CD14-positive monocyte (primary cell): ENCODE data around the gene SS18L1. TPM values are rescaled to one million over a fixed set of nuclear protein-coding genes. Genes with fewer than 3 reads are reported as not detected.

Source experiments
- DNase-seq, 3 donors: peaks; one replicate each; pipeline ENCODE4 v3.0.0-alpha.2; 2011 to 2022
- H2AFZ ChIP-seq: 2 replicates; pipeline ENCODE4 v1.6.0; 2012; ENCODE audit warnings: mild to moderate bottlenecking, low read depth, low read length, inconsistent platforms; ENCODE audit not compliant: insufficient read depth, poor library complexity, severe bottlenecking
- H3K27ac ChIP-seq, 2 donors: 1 replicate in 1 of 2; 2 replicates in 1 of 2; pipeline ENCODE4 v1.5.1; 2012 to 2013; ENCODE audit warnings: low read length in 2 of 2, control low read depth in 1 of 2, inconsistent platforms in 1 of 2, low read depth in 1 of 2, mild to moderate bottlenecking in 1 of 2
- H3K27me3 ChIP-seq, 2 donors: one replicate each; pipeline versions ENCODE4 v1.6.0 to v1.6.1; 2011 to 2013; ENCODE audit warnings: low read length in 2 of 2; ENCODE audit not compliant: control insufficient read depth in 2 of 2, insufficient read depth in 2 of 2
- H3K36me3 ChIP-seq, 2 donors: replicated peaks in 1 of 2; 1 replicate in 1 of 2; 2 replicates in 1 of 2; pipeline versions ENCODE4 v1.5.1 to v1.6.1; 2012 to 2013; ENCODE audit warnings: low read length in 2 of 2, control low read depth in 1 of 2, inconsistent platforms in 1 of 2, mild to moderate bottlenecking in 1 of 2; ENCODE audit not compliant: insufficient read depth in 2 of 2, control insufficient read depth in 1 of 2
- H3K4me1 ChIP-seq, 2 donors: 1 replicate in 1 of 2; 2 replicates in 1 of 2; pipeline versions ENCODE4 v1.5.1 to v1.6.1; 2012 to 2013; ENCODE audit warnings: low read length in 2 of 2, control low read depth in 1 of 2, inconsistent platforms in 1 of 2, mild to moderate bottlenecking in 1 of 2, moderate library complexity in 1 of 2; ENCODE audit not compliant: insufficient read depth in 2 of 2, control insufficient read depth in 1 of 2
- H3K4me2 ChIP-seq: replicated peaks from 2 replicates; pipeline ENCODE3; 2012; ENCODE audit warnings: low read length, moderate library complexity, mild to moderate bottlenecking; ENCODE audit not compliant: poor library complexity, severe bottlenecking; ENCODE audit errors: extremely low read depth
- H3K4me3 ChIP-seq, 3 experiments: fragments of 200-600 bp in 1 of 3; sonication (generic) in 1 of 3; replicated peaks in 1 of 3; 1 replicate in 2 of 3; 2 replicates in 1 of 3; pipeline ENCODE4 v1.5.1; 2011 to 2013; ENCODE audit warnings: low read length in 3 of 3, mild to moderate bottlenecking in 3 of 3, control low read depth in 2 of 3, low read depth in 2 of 3, inconsistent platforms in 1 of 3, moderate library complexity in 1 of 3
- H3K79me2 ChIP-seq: 2 replicates; pipeline ENCODE4 v1.6.0; 2012; ENCODE audit warnings: mild to moderate bottlenecking, control low read depth, inconsistent platforms, low read length, moderate library complexity; ENCODE audit not compliant: insufficient read depth
- H3K9ac ChIP-seq: 2 replicates; pipeline ENCODE4 v1.6.0; 2017; ENCODE audit warnings: low read length, mild to moderate bottlenecking; ENCODE audit not compliant: insufficient read depth, poor library complexity, severe bottlenecking
- H3K9me3 ChIP-seq, 2 donors: replicated peaks in 1 of 2; 1 replicate in 1 of 2; 2 replicates in 1 of 2; pipeline versions ENCODE4 v1.5.1 to v1.6.1; 2012 to 2013; ENCODE audit warnings: low read length in 2 of 2, control low read depth in 1 of 2; ENCODE audit not compliant: control insufficient read depth in 1 of 2, insufficient read depth in 1 of 2
- H4K20me1 ChIP-seq: 2 replicates; pipeline ENCODE4 v1.6.0; 2012; ENCODE audit warnings: mild to moderate bottlenecking, low read length, control low read depth, moderate library complexity; ENCODE audit not compliant: insufficient read depth
- H3K27ac Mint-ChIP-seq, 7 donors: one replicate each; pipeline ENCODE4 v1.8.0; 2020; ENCODE audit warnings: mild to moderate bottlenecking in 7 of 7, mixed read lengths in 7 of 7, moderate library complexity in 6 of 7, inconsistent platforms in 2 of 7
- H3K27me3 Mint-ChIP-seq, 3 donors: one replicate each; pipeline ENCODE4 v1.8.0; 2021 to 2022; ENCODE audit warnings: low read depth in 3 of 3, mild to moderate bottlenecking in 3 of 3, mixed read lengths in 3 of 3, moderate library complexity in 3 of 3, inconsistent platforms in 1 of 3
- H3K36me3 Mint-ChIP-seq, 2 donors: one replicate each; pipeline ENCODE4 v1.8.0; 2020; ENCODE audit warnings: mixed read lengths in 2 of 2, inconsistent platforms in 1 of 2, mild to moderate bottlenecking in 1 of 2
- H3K4me1 Mint-ChIP-seq: one replicate; pipeline ENCODE4 v1.8.0; 2020; ENCODE audit warnings: mild to moderate bottlenecking, mixed read lengths
- H3K4me3 Mint-ChIP-seq, 2 donors: one replicate each; pipeline ENCODE4 v1.8.0; 2020; ENCODE audit warnings: mild to moderate bottlenecking in 2 of 2, mixed read lengths in 2 of 2, moderate library complexity in 1 of 2
- H3K9me3 Mint-ChIP-seq, 7 donors: one replicate each; pipeline ENCODE4 v1.8.0; 2020 to 2022; ENCODE audit warnings: mixed read lengths in 7 of 7, mild to moderate bottlenecking in 6 of 7, moderate library complexity in 6 of 7, inconsistent platforms in 2 of 7
- WGBS: methylation state at CpG from one replicate; pipeline ENCODE4 v1.1.5; 2013; ENCODE audit warnings: missing lambda C conversion rate; ENCODE audit not compliant: insufficient coverage; 5-methylcytosine and 5-hydroxymethylcytosine counted together
- intact Hi-C, 2 donors: fragments of 100-400 bp; cut with micrococcal nuclease; formaldehyde crosslinking; loops; one replicate each; pipeline versions ENCODE4 v1.15.0 to v1.15.1; 2023
- polyA plus RNA-seq, 3 donors: library from polyadenylated mRNA; depleted of rRNA in 1 of 3; unstranded in 2 of 3; stranded (reverse) in 1 of 3; fragments of 300-500 nt in 2 of 3; fragments of >200 nt in 1 of 3; fragmentation: Illumina TruSeq in 2 of 3; gene quantifications; 1 replicate in 2 of 3; 2 replicates in 1 of 3; pipeline ENCODE4 v1.2.3, GENCODE V29; 2012 to 2021
- TF ChIP-seq, protein P1 (sequence below): fragments of 200-600 bp; IDR thresholded peaks from one replicate; pipeline ENCODE4 v1.8.0; 2022; ENCODE audit warnings: antibody characterized with exemption, mild to moderate bottlenecking

Gene SS18L1
- polyA plus RNA-seq, 3 donors = 0.75 to 16.5 (median 1.1) TPM

DNA sequence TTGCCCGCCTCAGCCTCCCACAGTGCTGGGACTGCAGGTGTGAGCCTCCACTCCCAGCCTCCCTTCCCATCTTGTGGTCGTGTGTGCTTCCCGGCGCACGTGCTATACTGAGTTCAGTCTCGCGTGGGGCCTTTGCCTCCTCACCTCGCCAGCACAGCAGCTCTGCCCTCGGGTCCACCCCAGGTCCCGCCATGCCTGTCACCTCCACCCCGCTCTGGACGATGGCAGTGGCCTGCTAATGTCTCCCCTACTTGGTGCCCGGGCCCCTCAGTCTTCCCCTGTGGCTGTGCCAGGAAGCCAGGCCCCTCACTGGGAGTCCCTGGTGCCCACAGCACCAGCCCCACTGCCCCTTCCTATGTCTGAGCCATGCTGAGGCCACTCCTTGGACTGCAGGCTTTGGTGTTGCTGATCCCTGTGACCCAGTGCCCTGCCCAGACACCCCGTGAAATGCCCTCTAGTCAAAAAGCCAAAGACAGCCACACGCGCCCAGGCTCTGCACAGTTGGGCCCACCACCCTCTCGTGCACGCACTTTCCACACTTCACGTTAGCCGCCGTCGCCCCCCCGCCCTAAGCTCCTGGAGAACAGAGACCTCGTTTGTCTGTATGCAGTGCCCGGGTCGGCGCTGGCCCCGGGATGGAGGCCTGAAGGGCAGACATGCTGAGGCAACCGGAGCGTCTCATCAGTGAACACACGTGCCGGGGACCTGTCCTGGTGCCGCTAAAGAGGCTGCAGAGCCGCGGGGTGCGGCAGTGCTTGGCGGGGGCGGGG is 62.2 kb downstream of the SS18L1 start:
- Histone ChIP-seq H3K4me1 (no peaks in the 10 kb centered on the region), H3K27ac (no peak overlapping the region), H3K79me2 (no peaks in the 10 kb centered on the region), H3K4me2 (no peak overlapping the region), H2AFZ (no peak overlapping the region), H3K9me3 (no peaks in the 10 kb centered on the region), H3K27me3 (peaks cover 0 to 9% of the 10 kb centered on the region in 2 donors), H3K36me3 (peaks cover 19 to 27% of the 10 kb centered on the region in 2 donors), H4K20me1 (no peaks in the 10 kb centered on the region), H3K9ac (no peak overlapping the region), H3K4me3 (no peak overlapping the region)
- WGBS = 97% methylated on average over 38 of the region's 38 CpGs
- intact Hi-C loops = no loop called here
- TF ChIP-seq, protein P1, sequence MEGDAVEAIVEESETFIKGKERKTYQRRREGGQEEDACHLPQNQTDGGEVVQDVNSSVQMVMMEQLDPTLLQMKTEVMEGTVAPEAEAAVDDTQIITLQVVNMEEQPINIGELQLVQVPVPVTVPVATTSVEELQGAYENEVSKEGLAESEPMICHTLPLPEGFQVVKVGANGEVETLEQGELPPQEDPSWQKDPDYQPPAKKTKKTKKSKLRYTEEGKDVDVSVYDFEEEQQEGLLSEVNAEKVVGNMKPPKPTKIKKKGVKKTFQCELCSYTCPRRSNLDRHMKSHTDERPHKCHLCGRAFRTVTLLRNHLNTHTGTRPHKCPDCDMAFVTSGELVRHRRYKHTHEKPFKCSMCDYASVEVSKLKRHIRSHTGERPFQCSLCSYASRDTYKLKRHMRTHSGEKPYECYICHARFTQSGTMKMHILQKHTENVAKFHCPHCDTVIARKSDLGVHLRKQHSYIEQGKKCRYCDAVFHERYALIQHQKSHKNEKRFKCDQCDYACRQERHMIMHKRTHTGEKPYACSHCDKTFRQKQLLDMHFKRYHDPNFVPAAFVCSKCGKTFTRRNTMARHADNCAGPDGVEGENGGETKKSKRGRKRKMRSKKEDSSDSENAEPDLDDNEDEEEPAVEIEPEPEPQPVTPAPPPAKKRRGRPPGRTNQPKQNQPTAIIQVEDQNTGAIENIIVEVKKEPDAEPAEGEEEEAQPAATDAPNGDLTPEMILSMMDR = no peak
- DNase-seq = no peak
- Mint-ChIP-seq H3K27ac (peak overlapping the region in 1 of 7 donors; percentile 15), H3K27me3 (peaks cover 2 to 12% (median 3%) of the 10 kb centered on the region in 3 donors), H3K36me3 (peaks cover 21 to 35% of the 10 kb centered on the region in 2 donors), H3K9me3 (no peaks in the 10 kb centered on the region), H3K4me3 (no peak overlapping the region), H3K4me1 (no peaks in the 10 kb centered on the region)

DNA sequence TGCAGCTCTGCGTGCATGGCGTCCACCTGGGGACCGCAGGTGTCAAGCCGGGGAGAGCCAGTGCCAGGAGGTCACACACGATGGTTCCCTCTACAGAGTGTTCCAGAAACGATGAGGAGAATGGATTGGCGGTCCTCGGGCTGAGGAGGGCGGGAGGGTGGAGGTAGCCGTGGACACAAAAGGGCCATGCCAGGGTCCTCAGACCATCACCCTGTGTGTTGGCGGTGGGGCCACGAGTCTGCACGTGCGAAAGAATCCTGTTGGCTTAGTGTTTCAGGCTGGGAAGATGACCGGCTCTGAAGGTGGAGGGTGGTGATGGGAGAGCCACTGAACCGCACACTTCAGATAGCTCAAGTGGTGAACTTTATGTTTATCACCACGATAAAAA is 62.8 kb downstream of the SS18L1 start:
- H3K4me1 Mint-ChIP-seq = no peaks in the 10 kb centered on the region
- 83% methylated on average over 11 of the region's 17 CpGs for WGBS
- H3K27ac Mint-ChIP-seq = no peak overlapping the region
- Histone ChIP-seq H3K4me1 (no peaks in the 10 kb centered on the region), H3K79me2 (no peaks in the 10 kb centered on the region), H3K27me3 (peaks cover 0 to 9% of the 10 kb centered on the region in 2 donors), H3K9me3 (no peaks in the 10 kb centered on the region), H2AFZ (no peak overlapping the region), H3K4me2 (no peak overlapping the region), H3K36me3 (peaks cover 14 to 21% of the 10 kb centered on the region in 2 donors), H3K9ac (no peak overlapping the region), H3K4me3 (no peak overlapping the region), H3K27ac (no peak overlapping the region), H4K20me1 (no peaks in the 10 kb centered on the region)
- DNase-seq = no peak
- TF ChIP-seq, protein P1 = no peak
- intact Hi-C loops = no loop called here
- H3K9me3 Mint-ChIP-seq = no peaks in the 10 kb centered on the region
- H3K27me3 Mint-ChIP-seq = peaks cover 2 to 14% (median 3%) of the 10 kb centered on the region in 3 donors
- H3K4me3 Mint-ChIP-seq = no peak overlapping the region
- H3K36me3 Mint-ChIP-seq = peaks cover 15 to 29% of the 10 kb centered on the region in 2 donors
